ENCODE measurements around the gene GCSAM. TPM values are rescaled to one million over a fixed set of nuclear protein-coding genes. Genes with fewer than 3 reads are reported as not detected.

Gene GCSAM
- total RNA-seq, 1 experiment from 2014 or later: not detected

DNA sequence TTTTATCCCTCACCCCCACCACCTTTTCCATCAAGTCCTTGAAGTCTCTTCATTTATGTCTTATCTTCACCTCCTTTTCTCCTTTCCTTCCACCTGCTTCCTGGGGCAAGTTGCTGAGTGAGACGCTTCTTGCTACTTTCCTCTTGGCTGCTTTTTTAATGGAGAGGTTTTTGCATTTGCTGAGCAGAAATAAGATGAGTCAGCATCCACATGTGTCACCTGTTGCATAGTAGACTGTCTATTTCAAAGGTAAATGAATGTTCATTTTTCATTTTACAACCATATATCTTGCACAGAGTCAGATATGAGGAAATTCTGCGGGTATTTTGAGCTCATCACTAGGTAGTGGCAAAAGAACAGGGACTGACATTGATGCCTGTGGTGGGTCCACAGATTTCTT is 28.3 kb downstream of the GCSAM start:
- no CpG with 5 or more reads among the region's 2 CpGs for WGBS (ENCODE audit: extremely low coverage, insufficient read length, low lambda C conversion rate)
- H3K27ac ChIP-seq (ENCODE audit: insufficient read length, low read depth, low read length): no peak overlapping the region

More for the DNA sequence above, 28.3 kb downstream of the GCSAM start:
- Histone ChIP-seq H2AK5ac (ENCODE audit: insufficient read length, low read length) (no peak overlapping the region), H3K4me1 (ENCODE audit: insufficient read depth, low read length) (no peaks in the 10 kb centered on the region), H3T11ph (ENCODE audit: low read length) (no peak overlapping the region), H3K9ac (ENCODE audit: extremely low read depth, insufficient read length, low read length) (no peak overlapping the region), H3K14ac (ENCODE audit: insufficient read depth, low read length) (no peak overlapping the region), H2BK120ac (ENCODE audit: low read depth, low read length, poor library complexity, severe bottlenecking) (no peak overlapping the region), H2BK12ac (ENCODE audit: insufficient read length, low read depth, low read length) (no peak overlapping the region), H4K91ac (ENCODE audit: insufficient read length, low read depth, low read length) (no peak overlapping the region), H2AFZ (ENCODE audit: low read length) (no peak overlapping the region), H3K56ac (ENCODE audit: insufficient read length, low read depth, low read length) (no peak overlapping the region), H3K4me2 (ENCODE audit: insufficient read depth, insufficient read length, low read length) (no peak overlapping the region), H3K79me2 (ENCODE audit: insufficient read depth, low read length) (no peaks in the 10 kb centered on the region), H3K23ac (ENCODE audit: insufficient read length, low read depth, low read length) (no peak overlapping the region), H2BK20ac (ENCODE audit: low read depth, low read length, poor library complexity, severe bottlenecking) (no peak overlapping the region), H4K8ac (replicated peaks; ENCODE audit: insufficient read length, low read depth, low read length) (no peak overlapping the region), H2BK15ac (ENCODE audit: low read depth, low read length) (no peak overlapping the region), H3K79me1 (ENCODE audit: insufficient read depth, low read depth, low read length, poor library complexity, severe bottlenecking) (no peaks in the 10 kb centered on the region), H3K9me3 (ENCODE audit: control insufficient read depth, low read depth, low read length) (no peaks in the 10 kb centered on the region), H2BK5ac (ENCODE audit: insufficient read length, low read length) (no peak overlapping the region), H4K5ac (ENCODE audit: insufficient read length, low read depth, low read length) (no peak overlapping the region), H3K18ac (ENCODE audit: insufficient read length, low read depth, low read length) (no peak overlapping the region), H3K23me2 (ENCODE audit: insufficient read length, low read depth, low read length, poor library complexity, severe bottlenecking) (no peaks in the 10 kb centered on the region), H3K4ac (ENCODE audit: low read depth, low read length) (no peak overlapping the region), H3K27me3 (ENCODE audit: insufficient read depth, low read length) (no peaks in the 10 kb centered on the region), H4K20me1 (ENCODE audit: control insufficient read depth, insufficient read depth, insufficient read length) (no peaks in the 10 kb centered on the region)
- no peak for DNase-seq
- no peaks in the 10 kb centered on the region for H3K9me3 Mint-ChIP-seq
- no peak overlapping the region for H3K27ac Mint-ChIP-seq
- TF ChIP-seq, protein P1, sequence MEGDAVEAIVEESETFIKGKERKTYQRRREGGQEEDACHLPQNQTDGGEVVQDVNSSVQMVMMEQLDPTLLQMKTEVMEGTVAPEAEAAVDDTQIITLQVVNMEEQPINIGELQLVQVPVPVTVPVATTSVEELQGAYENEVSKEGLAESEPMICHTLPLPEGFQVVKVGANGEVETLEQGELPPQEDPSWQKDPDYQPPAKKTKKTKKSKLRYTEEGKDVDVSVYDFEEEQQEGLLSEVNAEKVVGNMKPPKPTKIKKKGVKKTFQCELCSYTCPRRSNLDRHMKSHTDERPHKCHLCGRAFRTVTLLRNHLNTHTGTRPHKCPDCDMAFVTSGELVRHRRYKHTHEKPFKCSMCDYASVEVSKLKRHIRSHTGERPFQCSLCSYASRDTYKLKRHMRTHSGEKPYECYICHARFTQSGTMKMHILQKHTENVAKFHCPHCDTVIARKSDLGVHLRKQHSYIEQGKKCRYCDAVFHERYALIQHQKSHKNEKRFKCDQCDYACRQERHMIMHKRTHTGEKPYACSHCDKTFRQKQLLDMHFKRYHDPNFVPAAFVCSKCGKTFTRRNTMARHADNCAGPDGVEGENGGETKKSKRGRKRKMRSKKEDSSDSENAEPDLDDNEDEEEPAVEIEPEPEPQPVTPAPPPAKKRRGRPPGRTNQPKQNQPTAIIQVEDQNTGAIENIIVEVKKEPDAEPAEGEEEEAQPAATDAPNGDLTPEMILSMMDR (conservative IDR thresholded peaks at IDR 0.05): no peak
- H3K36me3 Mint-ChIP-seq (ENCODE audit: insufficient read depth in 1 of 3, low read depth in 3 of 3): peaks cover 3 to 14% (median 6%) of the 10 kb centered on the region in 3 experiments; a peak in 5 of 7 replicates
- H3K27me3 Mint-ChIP-seq (ENCODE audit: low read depth): no peaks in the 10 kb centered on the region
- H3K4me3 Mint-ChIP-seq: no peak overlapping the region
- H3K4me1 Mint-ChIP-seq: peaks cover 7 to 8% of the 10 kb centered on the region in 2 experiments
